Left ventricle myocardium inferior (tissue), 1 donor: Measurements from ENCODE around the gene ANKH. TPM values are rescaled to one million over a fixed set of nuclear protein-coding genes. Genes with fewer than 3 reads are reported as not detected.

Experiments used
- DNase-seq: peaks from one replicate; pipeline ENCODE4 v3.0.0-alpha.2; 2020
- H3K27ac ChIP-seq: fragments of 200-600 bp; replicated peaks from 2 replicates; pipeline ENCODE4 v1.8.0; 2021
- H3K27me3 ChIP-seq: fragments of 200-600 bp; 2 replicates; pipeline ENCODE4 v1.8.0; 2021; ENCODE audit warnings: low read depth
- H3K36me3 ChIP-seq: fragments of 200-600 bp; 2 replicates; pipeline ENCODE4 v1.8.0; 2021
- H3K4me1 ChIP-seq: fragments of 200-600 bp; 2 replicates; pipeline ENCODE4 v1.8.0; 2021
- H3K4me3 ChIP-seq: fragments of 200-600 bp; 2 replicates; pipeline ENCODE4 v1.8.0; 2021; ENCODE audit warnings: mild to moderate bottlenecking, moderate library complexity
- H3K9me3 ChIP-seq: fragments of 200-600 bp; replicated peaks from 2 replicates; pipeline ENCODE4 v1.8.0; 2021
- intact Hi-C: fragments of 100-400 bp; cut with micrococcal nuclease; formaldehyde crosslinking; loops from one replicate; pipeline ENCODE4 v1.11.0; 2022
- total RNA-seq: library from RNA; stranded (reverse); fragmentation: NEBNext Ultra II Directional; extraction: Animal tissue kit (Norgen Biotek cat#: 25700); gene quantifications from one replicate; pipeline ENCODE4 v1.2.1, GENCODE V29; 2021
- TF ChIP-seq, protein P1 (sequence below): fragments of 200-600 bp; IDR thresholded peaks from 2 replicates; pipeline ENCODE4 v1.8.0; 2021; ENCODE audit warnings: antibody characterized with exemption, mild to moderate bottlenecking, borderline replicate concordance
- donor health status: DM: no; HTN: yes; CAD: no; lungs with severe emphysema.

The ANKH gene
- total RNA-seq, 1 donor from 2014 or later = 227 TPM

DNA sequence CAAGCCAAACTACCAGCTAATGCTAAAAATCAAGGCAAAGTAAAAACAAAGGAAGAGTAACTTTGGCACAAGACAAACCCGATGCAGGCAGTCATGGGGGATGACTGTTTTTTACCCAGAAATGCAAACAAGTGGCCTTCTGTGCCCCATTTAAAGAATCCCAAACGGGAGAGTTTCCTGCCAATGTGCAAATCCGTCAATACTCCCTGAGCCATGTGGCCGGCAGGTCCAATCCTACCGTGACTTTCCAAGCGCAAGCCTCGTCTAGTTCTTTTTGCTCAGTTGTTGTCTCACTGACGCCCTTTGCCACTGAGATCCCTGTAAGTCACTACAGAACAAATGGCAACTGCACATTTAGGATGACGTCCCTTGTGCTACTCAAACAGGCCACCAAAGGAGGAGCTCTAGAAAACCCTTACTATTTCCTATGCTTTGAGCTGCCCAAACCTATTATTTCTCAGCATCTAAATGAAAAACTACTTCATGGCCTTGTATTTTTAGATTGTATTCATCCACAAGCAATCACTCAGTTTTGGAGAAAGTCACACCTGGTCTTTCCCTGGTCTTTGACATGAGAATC lies 163.7 kb downstream of the ANKH start:
- Histone ChIP-seq H3K4me1 (peaks cover 18% of the 10 kb centered on the region), H3K9me3 (no peaks in the 10 kb centered on the region), H3K27ac (no peak overlapping the region), H3K36me3 (peaks cover 71% of the 10 kb centered on the region), H3K27me3 (no peaks in the 10 kb centered on the region), H3K4me3 (no peak overlapping the region)
- DNase-seq = no peak
- TF ChIP-seq, protein P1, sequence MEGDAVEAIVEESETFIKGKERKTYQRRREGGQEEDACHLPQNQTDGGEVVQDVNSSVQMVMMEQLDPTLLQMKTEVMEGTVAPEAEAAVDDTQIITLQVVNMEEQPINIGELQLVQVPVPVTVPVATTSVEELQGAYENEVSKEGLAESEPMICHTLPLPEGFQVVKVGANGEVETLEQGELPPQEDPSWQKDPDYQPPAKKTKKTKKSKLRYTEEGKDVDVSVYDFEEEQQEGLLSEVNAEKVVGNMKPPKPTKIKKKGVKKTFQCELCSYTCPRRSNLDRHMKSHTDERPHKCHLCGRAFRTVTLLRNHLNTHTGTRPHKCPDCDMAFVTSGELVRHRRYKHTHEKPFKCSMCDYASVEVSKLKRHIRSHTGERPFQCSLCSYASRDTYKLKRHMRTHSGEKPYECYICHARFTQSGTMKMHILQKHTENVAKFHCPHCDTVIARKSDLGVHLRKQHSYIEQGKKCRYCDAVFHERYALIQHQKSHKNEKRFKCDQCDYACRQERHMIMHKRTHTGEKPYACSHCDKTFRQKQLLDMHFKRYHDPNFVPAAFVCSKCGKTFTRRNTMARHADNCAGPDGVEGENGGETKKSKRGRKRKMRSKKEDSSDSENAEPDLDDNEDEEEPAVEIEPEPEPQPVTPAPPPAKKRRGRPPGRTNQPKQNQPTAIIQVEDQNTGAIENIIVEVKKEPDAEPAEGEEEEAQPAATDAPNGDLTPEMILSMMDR = no peak
- intact Hi-C loops = no loop called here

DNA sequence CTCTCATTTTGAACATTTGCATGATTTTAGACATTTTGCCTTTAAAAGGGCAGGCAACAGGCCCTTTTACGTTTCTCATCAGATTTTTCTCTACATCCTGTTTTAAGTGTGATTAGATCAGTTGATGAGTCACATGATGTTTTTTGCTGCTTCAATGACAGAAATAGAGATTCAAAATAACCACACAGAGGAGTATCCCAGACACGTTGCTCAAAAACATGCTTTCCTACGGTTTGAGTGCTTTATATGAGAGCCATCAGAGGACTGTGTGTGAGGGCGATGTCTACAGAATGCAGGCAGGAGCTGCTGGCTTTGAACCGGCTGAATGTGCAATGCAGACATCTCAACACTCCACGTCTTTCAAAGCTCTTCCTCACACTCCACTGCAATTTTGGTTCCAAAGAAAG lies 165.0 kb downstream of the ANKH start:
- H3K27ac ChIP-seq = peak overlapping the region; percentile 30
- no peak overlapping the region for H3K4me3 ChIP-seq
- H3K9me3 ChIP-seq = no peaks in the 10 kb centered on the region
- no peak for DNase-seq
- TF ChIP-seq, protein P1 = no peak
- no peaks in the 10 kb centered on the region for H3K27me3 ChIP-seq
- intact Hi-C loops = no loop called here
- H3K4me1 ChIP-seq = peaks cover 23% of the 10 kb centered on the region
- H3K36me3 ChIP-seq = peaks cover 65% of the 10 kb centered on the region

DNA sequence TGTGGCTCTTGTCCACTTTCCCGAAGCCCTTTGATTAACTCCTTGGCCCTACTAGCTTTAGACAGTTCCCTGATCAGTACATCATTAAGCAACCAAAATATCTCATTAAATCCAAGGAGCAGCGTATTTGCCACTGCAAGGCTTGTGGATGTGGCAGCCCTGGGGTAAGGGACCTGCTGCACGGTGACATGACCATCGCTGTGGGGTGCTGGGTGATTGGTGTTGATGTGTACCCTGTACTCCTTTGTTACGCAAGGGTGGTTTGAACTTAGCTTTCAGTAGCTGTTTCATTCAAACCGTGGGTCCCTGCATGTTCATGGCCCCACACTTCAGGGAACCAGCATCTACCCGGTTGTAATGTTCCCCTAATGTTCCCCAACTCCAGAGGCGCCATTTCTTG lies 166.0 kb downstream of the ANKH start:
- H3K27me3 ChIP-seq = no peaks in the 10 kb centered on the region
- peaks cover 54% of the 10 kb centered on the region for H3K36me3 ChIP-seq
- intact Hi-C loops = no loop called here
- no peak for DNase-seq
- H3K9me3 ChIP-seq = no peaks in the 10 kb centered on the region
- H3K27ac ChIP-seq = peak overlapping the region; percentile 30
- no peak overlapping the region for H3K4me3 ChIP-seq
- TF ChIP-seq, protein P1 = no peak
- peaks cover 33% of the 10 kb centered on the region for H3K4me1 ChIP-seq

DNA sequence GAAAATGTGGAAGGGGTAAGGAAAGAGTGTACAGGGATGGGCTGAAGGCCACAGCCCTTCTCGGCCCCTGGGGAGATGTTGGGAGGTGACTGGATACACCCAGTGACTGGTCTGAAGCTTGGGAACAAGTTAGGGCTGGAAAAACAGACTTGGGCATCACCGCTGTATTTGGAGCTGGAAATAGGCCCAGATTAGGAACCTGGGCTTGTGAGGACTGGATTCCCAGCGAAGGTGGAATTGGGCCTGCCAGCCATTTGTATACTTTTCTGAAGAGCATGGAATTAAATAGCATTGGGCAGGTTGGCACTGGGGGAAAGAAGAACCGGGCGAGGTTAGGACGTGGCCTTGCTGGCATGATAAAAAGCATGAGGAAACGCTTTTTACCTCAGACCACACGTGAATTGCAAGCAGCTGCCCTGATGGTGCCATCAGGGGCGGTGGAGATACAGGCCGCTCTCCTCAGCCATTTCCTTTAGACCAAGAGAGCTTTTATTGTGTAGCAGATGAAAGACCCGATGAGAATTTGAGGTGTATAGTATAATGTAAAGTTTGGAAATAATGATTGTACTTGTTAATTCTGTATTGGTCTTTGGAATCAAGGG lies 169.2 kb downstream of the ANKH start:
- Histone ChIP-seq H3K27me3 (no peaks in the 10 kb centered on the region), H3K36me3 (peaks cover 44% of the 10 kb centered on the region), H3K9me3 (no peaks in the 10 kb centered on the region), H3K4me3 (no peak overlapping the region), H3K4me1 (peaks cover 61% of the 10 kb centered on the region), H3K27ac (no peak overlapping the region)
- DNase-seq = no peak
- TF ChIP-seq, protein P1 = no peak
- intact Hi-C loops = no loop called here

DNA sequence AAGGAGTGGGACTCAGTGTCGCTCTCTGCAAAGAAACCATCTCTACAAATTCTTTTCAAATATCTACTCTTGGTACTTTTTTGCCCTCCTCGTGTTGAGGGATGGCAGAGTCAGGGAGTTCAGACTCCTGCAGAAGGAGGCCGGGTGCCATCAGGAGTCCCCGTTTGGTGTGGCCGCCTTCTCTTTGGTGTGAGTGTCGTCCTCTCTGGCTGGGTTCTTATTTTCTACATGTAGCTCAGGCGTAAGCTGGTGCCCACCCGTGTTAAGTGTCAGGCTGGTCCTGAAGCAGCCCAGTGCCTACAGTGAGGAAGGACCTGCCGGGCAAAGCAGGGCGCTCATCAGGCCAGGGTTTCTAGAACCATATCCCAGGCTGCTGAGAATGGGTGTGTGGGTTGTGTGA lies 170.0 kb downstream of the ANKH start:
- DNase-seq = no peak
- H3K4me1 ChIP-seq = peaks cover 57% of the 10 kb centered on the region
- H3K36me3 ChIP-seq = peaks cover 44% of the 10 kb centered on the region
- H3K9me3 ChIP-seq = no peaks in the 10 kb centered on the region
- intact Hi-C loops = no loop called here
- peak overlapping the region; percentile 68 for H3K27ac ChIP-seq
- TF ChIP-seq, protein P1 = no peak
- H3K4me3 ChIP-seq = no peak overlapping the region
- H3K27me3 ChIP-seq = no peaks in the 10 kb centered on the region
